ENCODE results near the gene HRG.
"Not testable (repeated sequence)": the region's sequence is repeated elsewhere in the genome, so short reads cannot be mapped to it uniquely, and the experiment has no call there.

The HRG gene

GRCh38 chr3:186683979-186684378 lies 18.2 kb downstream of the HRG start:
- DNase-seq (ENCODE audit: low read depth): no peak

GRCh38 chr3:186686475-186686874 lies 20.7 kb downstream of the HRG start:
- not testable (repeated sequence) for DNase-seq (ENCODE audit: low read depth)

DNA sequence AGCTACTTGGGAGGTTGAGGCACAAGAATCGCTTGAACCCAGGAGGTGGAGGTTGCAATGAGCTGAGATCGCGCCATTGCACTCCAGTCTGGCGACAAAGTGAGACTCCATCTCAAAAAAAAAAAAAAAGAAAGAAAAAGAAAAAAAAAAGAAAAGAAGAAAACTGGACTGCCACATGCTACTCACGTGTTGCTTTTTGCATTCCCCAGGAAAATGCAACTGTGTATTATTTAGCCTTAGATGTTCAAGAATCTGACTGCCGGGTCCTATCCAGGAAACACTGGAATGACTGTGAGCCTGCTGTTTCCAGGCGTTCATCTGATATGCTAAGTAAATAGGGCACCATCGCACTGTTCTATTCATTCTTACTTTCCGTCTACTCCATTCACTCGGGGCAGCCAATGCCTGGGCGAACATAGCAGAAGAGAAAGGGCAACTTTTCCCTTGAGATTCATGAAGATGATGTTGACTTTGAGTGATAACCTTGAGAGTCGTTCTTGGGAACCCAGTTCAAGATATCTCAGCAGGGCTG lies 21.4 kb downstream of the HRG start:
- no peak for DNase-seq (ENCODE audit: low read depth)

GRCh38 chr3:186690304-186690703 lies 24.5 kb downstream of the HRG start:
- not testable (repeated sequence) for DNase-seq (ENCODE audit: low read depth)

DNA sequence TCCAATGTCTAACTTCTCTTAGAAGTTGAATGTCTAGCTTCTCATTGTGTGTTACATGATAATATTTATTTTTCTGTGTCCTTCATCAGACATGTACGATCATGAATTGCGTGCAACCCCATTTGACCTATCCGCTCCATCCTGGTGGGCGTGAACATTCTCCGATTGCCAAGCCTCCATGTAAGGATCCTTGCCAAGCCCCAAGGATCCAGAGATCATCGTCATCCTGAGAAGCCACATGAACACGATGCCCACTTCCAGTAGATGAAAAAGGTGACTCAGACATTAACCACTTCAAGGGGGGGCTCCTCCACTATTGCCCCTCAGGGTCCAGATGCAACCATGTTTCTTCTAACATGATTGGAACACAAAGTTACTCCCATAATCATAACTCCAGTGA lies 25.9 kb downstream of the HRG start:
- DNase-seq (ENCODE audit: low read depth): no peak

DNA sequence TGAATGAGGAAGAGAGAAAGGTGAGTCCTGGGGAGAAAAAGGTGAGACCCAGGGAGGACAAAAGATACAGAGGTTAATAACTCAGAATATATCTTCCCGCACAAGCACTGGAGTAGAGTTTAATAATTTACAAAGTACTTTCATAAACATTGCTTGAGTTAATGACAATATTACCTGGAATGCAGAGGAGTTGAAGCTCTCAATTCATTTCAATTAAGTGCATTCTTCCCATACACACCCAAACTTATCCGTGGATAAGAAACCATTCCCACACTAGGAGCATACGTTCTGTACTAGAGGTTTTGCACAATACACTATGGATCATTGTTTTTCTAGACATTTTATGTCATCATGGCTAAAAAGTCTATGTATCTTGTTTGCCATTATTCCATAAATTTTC lies 28.0 kb downstream of the HRG start:
- no peak for DNase-seq (ENCODE audit: low read depth)

DNA sequence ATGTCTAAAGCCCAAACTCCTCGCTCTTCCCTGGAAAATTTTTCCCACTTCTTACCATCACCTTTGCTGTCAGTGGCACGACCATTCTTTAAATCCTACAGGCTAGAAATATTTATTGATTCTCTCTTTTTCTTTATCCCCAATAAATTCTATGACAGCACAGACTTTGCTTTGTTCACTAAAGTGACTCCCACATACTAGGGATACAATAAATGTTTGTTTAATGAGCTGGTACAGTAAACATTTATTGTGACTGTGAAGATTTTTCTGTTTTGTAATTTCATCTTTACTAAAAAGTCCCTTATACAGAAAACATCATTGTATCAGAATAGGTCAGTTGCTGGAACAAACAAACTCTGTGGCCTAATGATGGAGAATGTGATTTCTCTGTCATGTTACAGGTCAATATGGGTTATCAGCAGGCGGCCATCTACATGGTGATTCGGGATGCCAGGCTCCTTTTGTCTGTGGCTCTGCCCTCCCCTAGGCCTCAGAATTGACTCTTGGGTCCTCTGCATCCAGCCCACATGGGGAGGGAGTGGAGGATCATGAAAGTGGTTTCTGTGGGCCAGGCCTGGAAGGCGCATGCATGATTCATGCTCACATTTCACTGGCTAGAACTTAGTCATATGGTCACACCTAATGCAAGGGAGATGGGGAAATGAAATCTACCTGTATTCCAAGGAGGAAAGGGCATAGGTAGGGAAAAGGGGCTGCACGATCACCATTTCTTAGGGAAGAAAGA lies 28.6 kb downstream of the HRG start:
- no peak for DNase-seq (ENCODE audit: low read depth)

DNA sequence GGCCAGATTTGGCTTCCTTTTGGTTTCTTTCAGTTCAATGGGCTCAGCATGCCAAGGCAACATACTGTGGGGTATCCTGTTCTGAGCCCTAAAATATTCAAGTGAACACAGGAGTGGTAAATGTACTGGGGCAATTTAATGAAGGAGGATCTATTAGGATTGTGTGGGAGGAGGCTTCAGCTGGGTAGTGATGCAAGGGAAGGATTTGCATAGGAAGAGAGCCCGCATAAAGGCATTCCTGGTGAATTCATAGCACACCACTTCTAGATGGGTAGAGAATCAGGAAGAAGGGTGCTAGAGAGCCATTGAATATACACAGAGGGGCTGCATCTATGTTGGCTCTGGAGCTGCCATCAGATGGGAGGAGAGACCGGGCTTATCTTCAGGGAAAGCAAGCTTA lies 30.7 kb downstream of the HRG start:
- no peak for DNase-seq (ENCODE audit: low read depth)

DNA sequence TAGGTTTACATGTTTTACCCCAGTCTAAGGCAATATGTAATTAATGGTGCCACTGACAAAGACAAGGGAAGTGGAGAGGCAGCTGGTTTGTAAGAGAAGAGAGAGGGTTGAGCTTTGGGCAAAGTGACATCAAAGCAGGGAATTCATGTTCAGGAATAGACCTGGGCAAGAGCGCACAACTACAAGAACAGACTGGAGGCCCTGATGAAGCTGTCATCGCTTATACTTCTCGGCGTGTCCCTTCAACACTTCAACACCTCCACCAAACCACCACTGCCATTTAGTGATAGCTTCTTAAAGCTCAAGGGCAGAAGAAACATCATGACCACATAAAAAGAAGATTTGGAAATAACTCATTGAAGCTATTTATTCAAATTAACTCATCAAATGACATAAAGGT lies 31.7 kb downstream of the HRG start:
- no peak for DNase-seq (ENCODE audit: low read depth)

DNA sequence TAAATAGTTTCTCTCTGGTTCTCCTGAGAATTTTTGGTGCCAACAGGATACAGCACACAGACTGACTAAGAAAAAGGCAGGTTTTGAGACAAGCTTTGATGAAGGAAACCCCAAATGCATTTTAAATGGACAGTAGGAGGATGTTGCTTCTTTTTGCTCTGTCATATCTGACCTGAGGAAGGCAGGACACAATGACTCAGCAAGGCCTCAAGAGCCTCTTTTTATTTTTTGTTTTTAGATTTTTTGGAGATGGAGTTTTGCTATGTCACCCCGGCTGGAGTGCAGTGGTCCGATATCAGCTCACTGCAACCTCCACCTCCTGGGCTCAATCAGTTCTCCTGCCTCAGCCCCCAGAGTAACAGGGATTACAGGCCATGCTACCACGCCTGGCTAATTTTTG lies 34.5 kb downstream of the HRG start:
- no peak for DNase-seq (ENCODE audit: low read depth)

DNA sequence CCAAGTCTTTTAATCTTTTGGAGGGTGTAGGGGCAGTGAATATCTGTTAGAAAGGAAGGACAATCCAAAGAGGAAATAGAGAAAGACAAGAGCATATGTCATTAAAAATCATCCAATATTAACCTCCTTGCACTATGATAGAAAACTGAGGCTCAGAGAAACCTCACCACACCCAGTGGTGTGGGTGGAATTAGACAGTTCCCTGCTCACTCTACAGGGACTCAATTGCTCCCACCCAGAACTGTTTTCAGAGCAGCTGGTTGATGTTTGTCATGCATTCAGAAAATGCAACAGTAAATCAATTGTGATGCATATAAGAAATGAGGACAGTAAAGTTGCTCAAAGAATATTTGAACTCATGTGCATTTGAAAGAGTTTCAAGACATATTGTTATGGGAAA lies 36.6 kb downstream of the HRG start:
- DNase-seq (ENCODE audit: low read depth): not testable (repeated sequence)

- DNase-seq (ENCODE audit: low read depth): no peak
Measured at GRCh38 chr3:186705882-186706780, 40.3 kb downstream of the HRG start.

DNA sequence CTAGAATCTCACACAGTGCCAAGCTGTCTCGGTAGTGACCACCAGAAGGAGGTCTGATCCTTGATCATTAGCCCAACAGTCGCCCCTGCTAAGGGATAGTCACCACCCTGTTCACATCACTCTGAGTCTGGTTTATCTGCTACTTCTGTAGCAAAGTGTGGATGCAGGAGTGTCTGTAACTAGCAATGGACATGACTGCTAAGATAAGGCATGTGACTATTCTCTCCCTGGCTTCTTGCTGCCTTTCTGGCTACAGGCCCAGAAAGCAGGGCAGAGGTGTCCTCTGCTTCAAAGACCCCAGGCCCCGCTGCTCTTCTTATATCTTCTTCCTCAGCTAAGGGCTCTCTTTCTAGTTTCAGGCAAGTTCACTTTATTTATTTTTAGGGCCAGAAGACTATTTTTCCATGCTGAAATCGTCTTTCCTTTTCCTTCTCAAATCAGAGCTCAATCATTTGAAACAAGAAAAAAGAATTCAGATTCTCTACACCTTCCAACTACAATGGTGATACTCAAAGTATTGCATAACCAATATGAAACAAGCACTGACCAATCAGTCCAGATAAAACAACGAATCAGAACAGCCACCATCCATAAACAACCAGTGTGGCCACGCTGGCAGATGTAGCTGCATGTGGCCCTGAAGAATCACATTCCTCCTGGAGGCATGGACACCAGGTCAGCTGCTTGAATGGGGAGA lies 43.3 kb downstream of the HRG start:
- DNase-seq (ENCODE audit: low read depth): no peak

- not testable (repeated sequence) for DNase-seq (ENCODE audit: low read depth)
Measured at GRCh38 chr3:186710694-186711093, 44.9 kb downstream of the HRG start.

- no peak for DNase-seq (ENCODE audit: low read depth)
Measured at GRCh38 chr3:186713499-186713898, 47.7 kb downstream of the HRG start.

- DNase-seq (ENCODE audit: low read depth): no peak
Measured at GRCh38 chr3:186717039-186717457, 51.2 kb downstream of the HRG start, which contains the start of gene KNG1. Gene KNG1, plus strand, starts transcription at chr3:186717359. Its CDS starts 184 bp downstream, at chr3:186717543.

DNA sequence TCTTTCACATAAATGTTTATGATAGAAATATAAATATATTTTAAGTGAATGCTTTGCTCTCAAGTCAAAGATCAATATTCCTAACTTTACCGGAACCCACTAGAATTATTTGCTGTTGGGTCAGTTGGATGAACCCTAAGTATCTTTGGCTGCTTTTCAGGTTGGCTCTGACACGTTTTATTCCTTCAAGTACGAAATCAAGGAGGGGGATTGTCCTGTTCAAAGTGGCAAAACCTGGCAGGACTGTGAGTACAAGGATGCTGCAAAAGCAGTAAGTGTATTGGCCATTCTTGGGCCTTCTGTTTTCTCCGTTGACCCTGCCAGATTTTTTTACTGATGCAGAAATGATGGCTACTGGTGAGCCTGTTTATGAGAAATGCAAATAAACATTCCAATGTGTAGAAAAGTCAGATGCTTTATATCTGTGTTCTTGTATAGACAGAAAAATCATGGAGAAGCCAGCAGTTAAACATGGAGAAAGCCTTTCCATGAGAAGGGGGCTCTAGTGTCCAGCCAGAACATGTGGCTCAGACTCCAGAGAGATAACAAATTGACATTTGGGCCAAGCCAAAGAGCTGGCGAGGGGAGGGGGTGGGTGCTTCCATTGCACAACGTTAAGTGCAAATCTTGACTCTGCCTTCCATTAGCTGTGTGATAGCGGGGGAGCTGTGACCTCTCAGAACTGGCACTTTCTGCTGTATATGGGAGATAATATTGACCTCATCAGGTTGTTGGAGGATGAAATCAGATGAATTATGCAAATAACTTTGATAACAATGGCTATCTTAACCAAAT lies 54.3 kb downstream of the HRG start:
- no peak for DNase-seq (ENCODE audit: low read depth)

- no peak for DNase-seq (ENCODE audit: low read depth)
Measured at GRCh38 chr3:186722457-186722856, 56.6 kb downstream of the HRG start.

DNA sequence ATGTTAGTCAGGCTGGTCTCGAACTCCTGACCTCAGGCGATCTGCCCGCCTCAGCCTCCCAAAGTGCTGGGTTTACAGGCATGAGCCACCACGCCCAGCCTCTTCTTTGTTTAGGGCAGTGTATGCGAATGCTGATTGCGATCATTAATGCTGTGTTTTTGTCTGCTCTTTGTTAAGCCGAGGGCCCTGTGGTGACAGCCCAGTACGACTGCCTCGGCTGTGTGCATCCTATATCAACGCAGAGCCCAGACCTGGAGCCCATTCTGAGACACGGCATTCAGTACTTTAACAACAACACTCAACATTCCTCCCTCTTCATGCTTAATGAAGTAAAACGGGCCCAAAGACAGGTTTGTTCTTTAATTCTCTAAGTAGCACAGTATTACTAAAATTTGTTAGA lies 59.1 kb downstream of the HRG start:
- no peak for DNase-seq (ENCODE audit: low read depth)

Measured in stimulated activated CD8-positive, alpha-beta memory T cell treated with anti-CD3 and anti-CD28 coated beads, Interleukin-15, amount 100 ng/mL, for 1 hour (primary cell).